ENCODE results near the gene ZDHHC7.

ZDHHC7 gene

DNA sequence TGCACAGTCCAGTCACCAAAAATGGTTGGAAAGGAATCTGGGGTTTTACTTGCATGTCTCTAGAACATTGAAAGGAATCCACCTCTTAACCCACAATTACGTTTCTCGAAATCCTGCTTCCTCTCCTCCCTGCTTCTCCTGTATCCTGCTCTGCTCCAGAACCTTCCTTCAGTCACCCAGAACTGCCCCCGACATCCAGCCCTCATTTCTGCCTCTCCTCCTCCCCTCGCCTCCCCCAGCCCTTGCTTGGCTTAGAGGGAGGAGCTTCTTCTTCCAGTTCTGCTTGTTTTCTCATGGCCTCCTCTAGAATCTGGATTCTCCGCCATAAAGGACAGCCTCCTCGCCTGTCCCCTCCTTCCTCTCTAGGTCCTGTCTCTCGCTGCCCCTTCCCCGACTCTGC is 48.3 kb downstream of the ZDHHC7 start:
- Histone ChIP-seq H3K27ac (no peak overlapping the region), H3K4me3 (no peak overlapping the region)
- TF ChIP-seq, protein P1, sequence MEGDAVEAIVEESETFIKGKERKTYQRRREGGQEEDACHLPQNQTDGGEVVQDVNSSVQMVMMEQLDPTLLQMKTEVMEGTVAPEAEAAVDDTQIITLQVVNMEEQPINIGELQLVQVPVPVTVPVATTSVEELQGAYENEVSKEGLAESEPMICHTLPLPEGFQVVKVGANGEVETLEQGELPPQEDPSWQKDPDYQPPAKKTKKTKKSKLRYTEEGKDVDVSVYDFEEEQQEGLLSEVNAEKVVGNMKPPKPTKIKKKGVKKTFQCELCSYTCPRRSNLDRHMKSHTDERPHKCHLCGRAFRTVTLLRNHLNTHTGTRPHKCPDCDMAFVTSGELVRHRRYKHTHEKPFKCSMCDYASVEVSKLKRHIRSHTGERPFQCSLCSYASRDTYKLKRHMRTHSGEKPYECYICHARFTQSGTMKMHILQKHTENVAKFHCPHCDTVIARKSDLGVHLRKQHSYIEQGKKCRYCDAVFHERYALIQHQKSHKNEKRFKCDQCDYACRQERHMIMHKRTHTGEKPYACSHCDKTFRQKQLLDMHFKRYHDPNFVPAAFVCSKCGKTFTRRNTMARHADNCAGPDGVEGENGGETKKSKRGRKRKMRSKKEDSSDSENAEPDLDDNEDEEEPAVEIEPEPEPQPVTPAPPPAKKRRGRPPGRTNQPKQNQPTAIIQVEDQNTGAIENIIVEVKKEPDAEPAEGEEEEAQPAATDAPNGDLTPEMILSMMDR (IDR thresholded peaks at IDR 0.05) = no peak
- no peak for DNase-seq (ENCODE audit: low spot score)

DNA sequence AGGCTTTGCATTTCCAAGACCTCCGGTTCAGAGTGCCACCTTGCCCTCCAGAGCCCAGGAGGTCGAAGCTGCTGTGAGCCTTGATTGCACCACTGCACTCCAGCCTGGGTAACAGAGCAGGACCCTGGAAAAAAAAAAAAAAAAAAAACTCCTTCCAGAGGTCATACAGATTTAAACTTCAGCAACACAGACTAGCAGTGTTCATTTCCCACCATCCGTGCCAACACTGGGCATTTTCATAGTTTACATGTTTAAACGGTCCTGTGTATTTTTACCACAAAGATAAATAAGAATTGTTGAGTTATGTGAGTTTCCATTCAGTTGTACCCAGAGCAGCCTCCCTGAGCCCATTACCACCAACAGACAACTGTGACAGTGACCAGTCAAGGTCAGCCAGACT is 50.4 kb downstream of the ZDHHC7 start:
- TF ChIP-seq, protein P1 (IDR thresholded peaks at IDR 0.05) = no peak
- H3K27ac ChIP-seq = no peak overlapping the region
- no peak overlapping the region for H3K4me3 ChIP-seq
- no peak for DNase-seq (ENCODE audit: low spot score)

DNA sequence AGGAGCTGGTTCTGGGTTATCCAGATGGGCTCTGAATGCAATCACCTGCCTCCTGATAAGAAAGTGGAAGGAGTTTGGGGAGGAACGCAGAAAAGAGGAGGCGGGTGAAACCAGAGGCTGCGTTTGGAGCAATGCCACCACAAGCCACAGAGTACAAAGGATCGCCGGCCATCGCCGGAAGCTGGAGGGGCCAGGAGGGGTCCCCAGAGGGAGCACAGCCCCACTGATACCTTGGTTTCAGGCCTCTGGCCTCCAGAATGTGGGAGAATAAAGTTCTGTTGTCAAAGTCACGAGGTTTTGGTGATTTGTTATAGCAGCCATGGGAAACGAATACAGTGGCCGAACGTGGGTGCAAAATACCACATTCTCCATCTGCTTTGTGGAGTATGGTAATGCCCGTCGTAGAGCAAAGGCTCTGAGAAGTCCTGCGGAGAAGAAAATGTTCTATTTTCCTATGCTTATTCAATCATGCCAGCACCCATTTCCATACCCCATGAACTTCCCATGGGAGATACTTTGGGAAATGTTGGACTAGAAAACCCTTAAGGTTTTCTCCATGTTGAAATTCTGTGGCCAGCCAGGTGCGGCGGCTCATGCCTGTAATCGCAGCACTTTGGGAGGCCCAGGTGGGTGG is 51.4 kb downstream of the ZDHHC7 start:
- Histone ChIP-seq H3K27ac (no peak overlapping the region), H3K4me3 (no peak overlapping the region)
- TF ChIP-seq, protein P1 (IDR thresholded peaks at IDR 0.05) = no peak
- DNase-seq (ENCODE audit: low spot score) = no peak

DNA sequence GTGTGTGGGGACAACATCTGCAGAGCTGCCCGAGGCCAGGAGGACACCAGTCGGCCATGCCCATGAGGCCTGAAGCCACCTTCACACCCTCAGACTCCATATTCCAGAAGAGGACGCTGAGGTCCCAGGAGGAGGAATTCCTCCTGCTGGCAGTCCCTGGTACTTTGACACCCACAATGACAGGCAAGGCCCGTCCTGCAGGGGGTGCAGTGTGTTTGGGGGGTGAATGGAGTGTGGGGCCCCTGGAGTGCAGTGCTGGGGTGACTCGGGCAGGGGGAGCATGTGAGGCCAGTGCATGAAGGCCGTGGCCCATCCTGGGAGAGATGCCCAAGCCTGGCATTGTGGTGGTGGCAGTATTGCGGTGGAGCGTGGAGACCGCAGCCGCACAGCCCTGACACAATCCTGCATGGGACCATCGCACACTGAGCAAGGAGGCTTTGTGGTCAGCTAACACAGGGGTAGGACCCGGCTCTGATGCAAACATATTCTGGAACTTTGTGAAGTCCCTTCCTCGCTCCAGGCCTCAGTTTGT is 52.2 kb downstream of the ZDHHC7 start:
- no peak overlapping the region for H3K4me3 ChIP-seq
- TF ChIP-seq, protein P1 (IDR thresholded peaks at IDR 0.05) = no peak
- no peak for DNase-seq (ENCODE audit: low spot score)
- H3K27ac ChIP-seq = no peak overlapping the region

DNA sequence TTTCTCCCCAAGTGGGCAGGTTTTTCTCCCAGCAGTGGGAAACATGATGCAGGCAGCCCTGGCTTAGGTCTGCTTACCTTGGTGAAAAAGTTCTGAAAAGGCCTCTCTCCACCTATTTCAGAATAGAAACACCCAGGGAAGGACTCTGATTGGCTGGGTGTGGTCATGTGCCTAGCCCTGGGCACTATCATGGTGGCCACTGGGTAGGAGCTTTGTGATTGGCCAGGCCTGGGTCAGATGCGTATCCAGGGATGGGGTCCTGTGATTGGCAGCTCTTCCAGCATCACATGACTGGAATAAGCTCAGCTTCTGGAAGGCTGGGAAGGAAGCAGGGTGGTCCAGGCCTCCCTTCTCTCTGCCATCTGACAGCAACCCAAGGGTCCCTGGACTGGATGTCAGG is 53.5 kb downstream of the ZDHHC7 start:
- TF ChIP-seq, protein P1 (IDR thresholded peaks at IDR 0.05) = no peak

DNA sequence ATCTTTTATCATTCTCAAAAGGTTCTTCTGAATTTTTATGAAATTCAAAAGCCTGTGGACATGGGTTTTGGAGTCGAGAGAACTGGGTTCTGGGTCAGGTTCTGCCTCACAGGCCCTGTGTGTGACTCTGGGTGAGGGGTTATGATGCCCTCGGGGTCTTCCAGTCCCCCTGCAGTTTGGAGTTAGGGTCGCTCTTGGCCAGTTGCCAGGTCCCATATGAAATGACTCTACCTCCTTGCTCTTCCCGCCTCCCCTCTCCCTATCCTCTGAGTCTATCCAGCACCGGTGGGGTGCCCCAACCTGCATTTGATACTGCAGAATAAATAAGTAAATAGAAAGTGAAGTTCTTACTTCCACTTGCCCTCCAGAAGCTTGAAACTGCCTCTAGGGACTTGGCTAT is 54.1 kb downstream of the ZDHHC7 start:
- H3K27ac ChIP-seq = no peak overlapping the region
- H3K4me3 ChIP-seq = no peak overlapping the region
- TF ChIP-seq, protein P1 (IDR thresholded peaks at IDR 0.05) = no peak
- DNase-seq (ENCODE audit: low spot score) = no peak

More for the DNA sequence above, 53.5 kb downstream of the ZDHHC7 start:
- Histone ChIP-seq H3K4me3 (no peak overlapping the region), H3K27ac (no peak overlapping the region)
- no peak for DNase-seq (ENCODE audit: low spot score)

DNA sequence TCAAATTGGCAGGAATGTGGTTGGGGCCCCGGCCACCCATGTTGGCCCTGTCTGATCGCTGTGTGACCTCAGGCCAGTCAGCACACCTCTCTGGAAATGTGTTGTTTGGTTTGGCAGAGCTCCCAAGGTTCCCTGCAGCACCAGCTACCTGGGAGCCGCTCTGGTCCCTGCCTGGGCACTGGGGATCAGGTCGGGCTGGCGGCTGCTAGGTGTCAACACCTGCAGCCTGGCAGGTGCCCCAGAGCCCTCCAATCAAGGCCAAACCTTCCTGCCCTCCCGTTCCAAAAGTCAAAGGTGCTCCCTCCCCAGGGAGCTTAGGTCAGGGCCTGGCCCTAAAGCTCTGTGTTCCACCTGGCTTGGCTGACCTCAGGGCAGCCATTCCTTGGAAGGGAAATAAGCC is 55.9 kb downstream of the ZDHHC7 start:
- TF ChIP-seq, protein P1 (IDR thresholded peaks at IDR 0.05) = no peak

More for the DNA sequence above, 55.9 kb downstream of the ZDHHC7 start:
- H3K4me3 ChIP-seq = no peak overlapping the region
- no peak overlapping the region for H3K27ac ChIP-seq
- DNase-seq (ENCODE audit: low spot score) = no peak

Data from coronary artery (tissue), 2 donors.